Measurements from ENCODE around the gene ZNF335.

The ZNF335 gene

DNA sequence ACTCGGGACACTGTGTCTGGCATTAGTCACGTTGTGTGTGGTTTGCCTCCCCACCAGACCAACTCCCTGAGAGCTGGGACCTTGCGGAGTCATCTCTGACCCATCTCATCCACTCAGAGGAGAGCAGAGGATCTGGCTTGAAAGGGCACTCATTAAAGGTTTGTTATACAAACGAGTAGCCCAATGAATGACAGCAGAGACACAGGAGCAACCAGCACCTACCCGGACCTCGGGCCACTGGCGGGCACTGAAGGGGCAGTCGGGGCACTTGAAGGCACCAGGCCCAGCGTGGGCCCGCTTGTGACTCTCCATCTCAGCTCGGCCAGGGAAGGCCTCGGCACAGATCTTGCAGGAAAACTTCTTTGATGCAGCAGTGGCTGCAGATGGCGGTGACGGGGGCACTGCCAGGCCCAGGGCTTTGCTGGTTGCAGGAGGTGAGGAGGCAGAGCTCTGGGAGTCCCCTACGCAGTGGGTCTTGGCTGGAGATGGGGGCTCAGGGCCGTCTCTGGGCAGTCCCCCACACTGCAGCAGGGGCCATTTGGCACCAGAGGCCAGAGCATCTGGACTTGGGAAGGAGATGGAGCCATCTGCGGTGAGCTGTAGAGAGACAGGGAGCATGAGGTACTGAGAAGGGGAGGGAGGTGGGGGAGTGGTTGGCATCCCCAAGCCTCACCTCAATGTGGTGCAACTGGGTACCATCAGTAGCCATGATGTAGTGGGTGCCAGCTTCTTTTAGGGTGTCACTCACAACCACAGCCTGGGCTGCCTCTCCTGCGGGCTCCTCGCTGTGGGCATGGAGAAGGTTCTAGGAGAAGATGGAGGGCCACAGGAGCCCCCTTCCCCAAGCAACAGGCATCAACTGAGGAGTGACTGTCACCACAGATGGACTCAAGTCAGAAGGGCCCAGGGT is 19.8 kb downstream of the ZNF335 start:
- DNase-seq (ENCODE audit: low spot score) = no peak

DNA sequence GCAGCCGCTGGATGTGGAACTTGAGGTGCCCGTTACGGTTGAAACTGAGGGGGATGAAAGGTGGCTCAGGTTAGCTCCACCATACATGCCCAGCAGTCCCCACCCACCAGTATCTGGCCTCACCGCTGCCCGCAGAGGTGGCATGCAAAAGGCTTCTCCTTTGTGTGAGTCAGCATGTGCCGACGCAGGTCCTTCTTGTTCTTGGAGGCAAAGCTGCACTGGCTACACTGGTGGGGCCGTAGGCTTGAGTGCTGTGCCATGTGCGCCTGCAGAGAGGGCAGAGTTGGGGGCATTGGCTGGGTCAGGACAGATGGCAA is 21.7 kb downstream of the ZNF335 start:
- DNase-seq (ENCODE audit: low spot score) = no peak

DNA sequence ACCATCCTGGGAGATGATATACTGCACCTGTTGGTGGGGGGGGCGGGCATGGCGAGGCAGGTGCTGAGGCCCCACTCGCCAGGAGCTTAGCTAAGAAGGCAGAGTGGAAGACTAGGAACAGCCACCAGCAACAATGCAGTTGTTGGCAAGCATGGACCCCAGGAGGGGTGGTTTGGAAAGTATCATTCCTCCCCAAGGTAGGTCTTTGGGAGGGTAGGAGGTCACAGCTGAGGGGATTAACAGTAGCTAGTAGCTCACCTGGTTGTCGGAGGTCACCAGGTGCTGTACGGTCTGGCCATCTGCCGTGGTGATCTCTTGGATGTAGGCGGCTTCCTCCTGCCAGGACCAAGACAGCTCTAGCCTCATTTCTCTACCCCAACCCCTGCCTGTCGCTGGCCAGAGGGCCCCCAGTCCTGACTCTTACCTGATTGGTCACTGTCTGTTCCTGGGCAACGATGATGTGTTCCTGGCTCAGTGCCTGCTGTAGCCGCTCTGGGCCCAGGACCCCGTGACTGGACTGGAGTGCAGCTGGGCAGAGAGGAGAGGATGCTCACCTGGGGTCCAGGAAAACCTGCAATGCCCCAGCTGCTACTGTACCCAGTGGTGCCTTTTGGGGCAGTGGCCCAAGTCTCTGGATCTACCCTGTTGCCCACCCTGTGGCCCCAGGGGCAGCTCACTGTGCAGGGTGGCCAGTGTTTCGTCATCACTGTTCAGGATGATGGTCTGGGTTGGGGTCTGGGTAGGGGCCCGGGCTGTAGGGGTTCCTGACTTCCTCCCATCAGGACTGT is 22.3 kb downstream of the ZNF335 start:
- DNase-seq (ENCODE audit: low spot score) = no peak

DNA sequence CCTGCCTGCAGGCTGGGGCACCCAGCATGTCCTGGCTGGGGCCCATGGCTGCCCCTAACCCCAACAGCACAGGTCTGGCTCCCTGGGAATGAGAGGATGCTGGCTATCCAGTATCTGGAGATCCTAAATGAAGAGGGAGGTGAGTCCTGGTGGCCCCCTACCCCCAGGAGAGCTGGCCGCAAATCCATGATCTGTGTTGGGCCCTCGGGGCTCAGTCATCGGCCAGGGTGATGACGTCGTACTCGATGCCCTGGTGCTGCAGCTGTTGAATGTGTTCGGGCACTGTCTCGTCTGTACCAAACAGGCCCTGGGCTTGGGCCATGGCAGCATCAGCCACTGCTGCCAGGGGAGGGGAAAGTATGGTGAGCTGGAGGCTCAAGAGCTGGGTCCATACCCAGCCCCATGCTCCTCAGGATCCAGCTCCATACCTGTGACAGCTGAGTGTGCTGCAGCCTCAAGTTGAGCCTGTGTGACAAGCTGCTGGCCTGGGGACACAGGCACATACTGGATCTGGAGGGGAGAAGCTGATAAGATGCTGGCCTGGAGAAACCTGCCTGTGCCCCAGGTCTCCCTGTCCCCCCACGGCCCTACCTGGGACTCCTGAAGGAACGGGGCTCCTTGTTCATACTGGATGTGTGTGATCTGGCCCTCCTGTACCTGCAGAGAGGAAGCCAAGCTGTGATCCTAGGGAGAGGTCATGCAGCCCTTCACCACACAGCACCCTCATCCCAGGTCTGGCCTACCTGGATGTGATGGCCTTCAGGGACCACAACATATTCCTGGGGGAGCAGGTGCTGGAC is 23.1 kb downstream of the ZNF335 start:
- DNase-seq (ENCODE audit: low spot score) = no peak

DNA sequence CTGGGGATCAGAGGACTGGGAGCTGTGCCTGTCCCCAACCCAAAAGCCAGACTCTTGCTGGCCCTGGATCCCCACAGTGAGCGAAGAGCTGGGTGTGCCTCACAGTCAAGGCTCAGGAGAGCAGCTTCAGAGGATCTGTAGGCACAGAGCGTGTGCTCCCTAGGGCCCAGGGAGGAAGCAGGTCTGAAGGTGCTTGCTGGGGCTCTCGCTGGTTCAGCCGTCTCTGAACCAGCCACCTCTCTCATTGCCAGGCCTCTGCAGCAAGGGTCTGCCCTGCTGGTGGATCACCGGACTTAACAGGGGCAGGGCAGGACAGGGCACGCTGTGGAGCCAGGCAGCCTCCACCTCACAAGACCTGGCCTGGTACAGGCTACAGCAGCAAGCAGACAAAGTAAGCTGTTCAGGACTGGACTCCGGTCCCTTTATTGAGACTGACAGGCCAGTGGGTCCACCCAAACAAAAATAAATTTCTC is 23.7 kb downstream of the ZNF335 start:
- no peak for DNase-seq (ENCODE audit: low spot score)

- no peak for DNase-seq (ENCODE audit: low spot score)
Observed at GRCh38 chr20:45947110-45947866, 24.7 kb downstream of the ZNF335 start.

GRCh38 chr20:45946149-45946970 is 25.6 kb downstream of the ZNF335 start:
- peak; percentile 42 for DNase-seq (ENCODE audit: low spot score)

GRCh38 chr20:45945678-45946148 is 26.3 kb downstream of the ZNF335 start:
- no peak for DNase-seq (ENCODE audit: low spot score)

- no peak for DNase-seq (ENCODE audit: low spot score)
Observed at GRCh38 chr20:45944965-45945677, 26.9 kb downstream of the ZNF335 start.

- no peak for DNase-seq (ENCODE audit: low spot score)
Observed at GRCh38 chr20:45944151-45944964, 27.6 kb downstream of the ZNF335 start.

DNA sequence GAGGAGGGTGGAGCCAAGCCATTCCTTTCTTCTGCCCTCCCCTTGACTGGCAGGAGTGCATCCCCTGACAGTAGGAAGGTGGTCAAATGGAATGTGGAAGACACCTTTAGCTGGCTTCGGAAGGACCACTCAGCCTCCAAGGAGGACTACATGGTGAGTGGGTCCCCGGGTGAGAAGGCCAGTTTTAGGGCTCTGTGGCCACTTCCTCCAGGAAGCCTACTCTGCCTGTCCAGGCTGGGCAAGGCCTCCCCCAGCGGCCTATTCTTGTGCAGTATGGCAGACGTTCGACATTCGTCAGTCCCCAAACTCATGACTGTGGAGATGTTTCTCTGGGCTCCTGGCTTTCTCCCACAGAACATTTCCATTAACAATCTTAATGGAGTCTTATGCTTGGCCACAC is 28.4 kb downstream of the ZNF335 start:
- DNase-seq (ENCODE audit: low spot score) = no peak

- DNase-seq (ENCODE audit: low spot score) = no peak
Observed at GRCh38 chr20:45940469-45940868, 31.5 kb downstream of the ZNF335 start.

GRCh38 chr20:45940053-45940452 is 31.9 kb downstream of the ZNF335 start:
- DNase-seq (ENCODE audit: low spot score) = no peak

DNA sequence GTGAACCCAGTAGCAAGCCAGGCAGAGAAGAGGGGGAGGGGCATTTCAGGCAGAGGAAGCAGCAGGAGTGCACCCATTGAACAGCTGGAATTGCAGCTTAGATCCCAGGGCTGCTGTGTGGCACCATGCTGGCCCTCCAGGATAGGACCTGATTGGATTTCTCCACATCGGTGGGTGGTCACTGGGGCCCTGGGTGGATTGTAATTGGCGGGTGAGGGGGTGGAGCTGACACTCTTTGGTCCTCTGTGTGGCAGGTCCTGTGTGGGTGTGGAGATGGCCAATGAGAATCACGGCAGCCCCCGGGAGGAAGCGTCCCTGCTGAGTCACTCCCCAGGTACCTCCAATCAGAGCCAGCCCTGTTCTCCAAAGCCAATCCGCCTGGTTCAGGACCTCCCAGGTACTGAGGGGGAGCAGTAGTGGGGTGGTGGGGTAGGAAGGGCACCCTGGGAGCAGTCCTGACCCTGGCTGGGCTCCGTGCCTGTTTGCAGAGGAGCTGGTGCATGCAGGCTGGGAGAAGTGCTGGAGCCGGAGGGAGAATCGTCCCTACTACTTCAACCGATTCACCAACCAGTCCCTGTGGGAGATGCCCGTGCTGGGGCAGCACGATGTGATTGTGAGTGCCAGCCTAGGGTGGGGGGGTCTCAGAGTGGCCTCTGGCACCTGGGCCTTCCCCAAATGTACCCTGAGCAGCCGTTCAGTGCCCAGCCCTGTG is 33.1 kb downstream of the ZNF335 start:
- no peak for DNase-seq (ENCODE audit: low spot score)

GRCh38 chr20:45937765-45938164 is 34.2 kb downstream of the ZNF335 start:
- DNase-seq (ENCODE audit: low spot score) = no peak

- DNase-seq (ENCODE audit: low spot score) = no peak
Observed at GRCh38 chr20:45935416-45936046, 36.5 kb downstream of the ZNF335 start.

DNA sequence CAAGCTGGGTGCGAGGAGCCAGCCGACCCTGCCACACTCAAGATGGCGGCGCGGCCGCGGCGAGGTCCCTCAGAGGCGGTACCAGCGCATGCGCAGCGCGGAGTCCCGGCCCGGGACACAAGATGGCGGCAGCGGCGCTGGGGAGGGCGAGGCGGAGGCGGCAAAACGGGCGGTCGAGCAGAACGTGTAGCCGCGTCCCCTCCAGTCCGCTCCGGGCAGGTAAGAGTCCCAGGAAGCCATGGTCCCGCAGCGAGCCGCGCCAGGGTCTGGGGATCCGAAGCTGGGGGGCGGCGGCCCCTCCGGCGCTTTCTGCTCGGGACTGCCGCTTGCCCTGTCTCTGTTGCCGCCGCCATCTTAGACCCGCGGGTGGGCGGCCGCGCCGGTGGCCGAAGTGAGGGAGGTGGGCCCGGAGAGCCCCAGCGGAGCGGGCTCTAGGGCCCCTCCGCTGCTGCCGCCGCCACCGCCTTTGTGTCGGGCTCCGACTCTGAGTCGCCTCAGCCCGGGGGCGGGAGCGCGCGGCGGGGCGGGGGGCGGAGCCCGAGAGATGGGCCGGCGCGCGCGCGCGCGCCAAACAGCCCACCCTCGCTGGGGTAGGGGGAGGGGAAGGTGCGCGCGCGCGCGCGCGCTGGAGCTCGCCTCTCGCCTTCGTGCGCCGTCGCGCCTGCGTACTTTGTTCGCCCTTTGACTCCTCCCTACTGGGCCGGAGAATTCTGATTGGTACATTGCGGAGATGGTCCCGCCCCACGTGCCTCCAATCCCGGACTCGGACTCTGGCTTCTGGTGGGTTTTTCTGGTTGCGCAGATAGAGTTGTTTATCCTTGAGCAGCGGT is 37.2 kb downstream of the ZNF335 start, which contains the start of gene PCIF1:
TSS of gene PCIF1 (plus strand) at position 98 of the 830 bp plus-strand sequence. CDS start 4,317 bp downstream, outside the sequence.
- DNase-seq (ENCODE audit: low spot score) = peak; percentile 100
